Ovary (tissue), 3 donors: ENCODE data around the gene WASF3.

ENCODE experiments used
- CTCF ChIP-seq, 3 donors: fragments of 450-650 bp in 2 of 3; fragments of 200-600 bp in 1 of 3; IDR thresholded peaks; one replicate each; pipeline versions ENCODE4 v1.5.1 to v1.8.0; 2016 to 2022; ENCODE audit warnings: antibody characterized with exemption in 3 of 3, mild to moderate bottlenecking in 1 of 3
- EP300 ChIP-seq: sonication (generic); formaldehyde crosslinking; IDR thresholded peaks from one replicate; pipeline ENCODE4 v1.6.1; 2017; ENCODE audit warnings: antibody characterized with exemption
- POLR2A ChIP-seq: fragments of 450-650 bp; IDR thresholded peaks from one replicate; pipeline ENCODE4 v1.6.1; 2017; ENCODE audit warnings: antibody characterized with exemption, mild to moderate bottlenecking, moderate library complexity
- donor health status: DM: no; HTN: no; CAD: no.

- TF ChIP-seq POLR2A (no peak), CTCF (IDR thresholded peaks at IDR 0.05) (no peak), EP300 (no peak)
These were observed 58.6 kb downstream of the WASF3 start for GRCh38 chr13:26616126-26616525.
